Limb (tissue), 2 donors: Measurements from ENCODE around the gene FAM50B.

ENCODE experiments used
- DNase-seq, 2 donors: peaks; one replicate each; pipeline ENCODE4 v3.0.0-alpha.2; 2016; ENCODE audit errors: extremely low spot score in 2 of 2

Gene FAM50B

DNA sequence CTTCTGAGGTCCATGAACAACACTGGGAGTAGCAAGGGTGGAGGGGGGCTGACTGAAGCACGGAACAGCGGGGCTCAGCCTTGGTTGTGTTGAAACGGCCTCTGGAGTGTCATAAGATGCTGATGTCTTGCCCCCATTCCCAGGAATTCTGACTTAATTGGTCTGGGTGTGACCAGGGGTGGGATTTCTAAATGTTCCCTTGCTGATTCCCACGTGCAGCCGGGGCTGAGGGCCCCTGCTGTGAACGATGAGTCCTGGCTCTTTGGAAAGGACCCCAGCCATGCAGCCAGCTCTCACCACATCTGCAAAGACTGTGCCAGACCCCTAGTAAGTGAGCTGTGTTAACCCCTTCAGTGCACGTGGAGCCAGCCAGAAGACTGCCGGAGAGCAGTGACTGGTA, 28.6 kb upstream of the FAM50B start:
- DNase-seq = no peak

DNA sequence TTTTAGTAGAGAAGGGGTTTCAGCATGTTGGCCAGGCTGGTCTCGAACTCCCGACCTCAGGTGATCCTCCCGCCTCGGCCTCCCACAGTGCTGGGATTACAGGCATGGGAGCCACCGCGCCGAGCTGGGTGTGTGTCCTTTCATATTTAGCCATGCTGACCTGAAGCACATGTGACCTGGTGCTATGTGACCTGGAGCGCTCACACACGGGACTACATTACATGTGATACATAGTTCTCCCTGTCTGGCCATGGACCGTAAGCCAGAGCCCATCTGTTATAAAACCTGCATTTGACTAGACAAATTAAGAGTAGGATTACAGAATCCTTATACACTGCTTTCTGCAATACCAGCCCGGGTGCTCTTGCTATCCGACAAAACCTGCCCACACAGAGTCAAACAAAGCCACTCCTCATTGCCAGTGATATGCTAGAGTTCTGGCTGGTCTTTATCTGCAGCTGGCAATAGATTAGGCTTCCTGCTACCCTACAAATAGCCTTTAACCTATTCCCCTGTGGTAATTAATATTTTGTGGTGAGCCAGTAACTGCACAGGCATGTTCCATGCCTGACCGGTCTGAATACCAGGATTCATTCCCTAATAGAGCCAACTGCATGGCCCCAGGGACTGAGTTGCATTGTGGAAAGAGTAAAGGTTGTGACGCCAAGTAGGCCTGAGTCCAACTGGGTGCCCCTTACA, 26.3 kb upstream of the FAM50B start:
- DNase-seq = no peak

DNA sequence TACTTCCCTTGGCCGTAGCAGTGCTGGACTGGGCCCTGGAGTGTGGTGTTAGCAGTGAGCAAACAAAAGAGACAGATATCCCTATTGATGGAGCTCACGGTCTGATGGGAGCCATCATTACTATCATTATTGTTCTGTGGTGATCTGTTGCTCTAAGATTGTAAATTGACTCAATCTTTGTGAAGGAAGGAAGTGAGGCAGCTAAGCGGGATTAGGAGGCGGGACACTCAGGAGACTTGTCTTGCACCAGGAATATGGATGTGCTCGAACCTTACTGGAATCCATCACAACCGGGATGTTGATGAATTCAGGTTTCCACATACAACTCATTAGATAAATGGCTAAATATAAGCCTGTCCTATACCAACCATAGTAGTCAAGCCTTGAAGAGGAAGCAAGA, 25.5 kb upstream of the FAM50B start:
- DNase-seq = no peak

DNA sequence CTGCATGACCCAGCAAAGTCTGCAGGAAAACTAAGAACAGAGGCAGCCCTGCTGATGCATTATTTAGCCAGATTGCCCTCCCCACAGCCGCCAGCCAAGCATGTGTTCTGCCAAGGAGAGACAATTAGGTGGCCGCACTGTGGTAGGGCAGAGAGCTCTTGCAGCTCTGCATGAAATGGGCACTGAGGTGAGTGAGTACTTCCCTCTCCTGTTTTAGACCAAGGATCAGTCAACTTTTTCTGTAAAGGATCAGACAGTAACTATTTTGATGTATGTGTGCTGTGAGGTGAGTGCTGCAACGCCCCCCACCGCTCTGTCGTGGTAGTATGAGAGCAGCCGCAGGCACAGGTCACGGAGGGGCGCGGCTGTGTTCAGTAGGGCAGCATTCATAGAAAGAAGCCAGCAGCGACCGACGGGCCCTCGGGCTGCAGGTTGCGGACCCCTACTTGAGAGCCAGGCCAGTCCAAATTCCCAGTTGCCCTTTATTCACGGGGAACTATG, 23.8 kb upstream of the FAM50B start:
- DNase-seq = peak in 1 of 2 donors; percentile 66

DNA sequence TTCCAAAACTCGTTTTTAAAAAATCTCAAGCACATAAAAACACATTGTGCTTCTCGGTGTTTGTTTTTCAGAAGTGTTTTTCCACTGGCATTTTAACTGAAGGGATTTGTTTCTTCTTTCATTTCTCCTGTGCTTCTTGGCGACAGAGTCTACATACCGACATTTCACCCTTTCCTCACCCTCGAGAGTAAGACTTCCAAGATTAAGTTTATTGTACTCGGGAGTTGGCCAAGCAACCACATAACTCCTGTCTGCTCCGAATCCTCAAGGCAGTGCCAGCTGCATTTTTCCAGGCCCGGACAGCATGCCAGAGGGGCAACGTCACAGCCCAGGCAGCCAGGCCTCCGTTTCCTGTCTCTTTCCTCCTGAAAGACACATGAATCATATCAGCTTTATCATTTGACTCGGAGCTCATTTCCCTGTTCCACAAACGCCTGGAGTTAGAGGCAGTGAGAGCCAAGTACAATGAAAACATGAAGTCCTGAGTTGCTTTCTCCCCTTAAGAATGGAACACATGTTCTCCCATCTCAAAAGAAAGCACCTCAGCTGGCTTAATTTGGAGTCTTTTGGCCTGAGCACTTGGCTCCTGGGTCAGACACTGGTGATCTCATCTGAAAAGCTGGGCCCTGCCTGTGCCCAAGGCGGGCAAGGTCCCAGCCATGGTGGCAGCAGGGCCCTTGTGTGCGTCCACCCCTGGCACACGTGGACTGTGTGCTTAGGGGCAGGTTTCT, 23.2 kb upstream of the FAM50B start:
- peak; percentile 86 to 91 for DNase-seq

DNA sequence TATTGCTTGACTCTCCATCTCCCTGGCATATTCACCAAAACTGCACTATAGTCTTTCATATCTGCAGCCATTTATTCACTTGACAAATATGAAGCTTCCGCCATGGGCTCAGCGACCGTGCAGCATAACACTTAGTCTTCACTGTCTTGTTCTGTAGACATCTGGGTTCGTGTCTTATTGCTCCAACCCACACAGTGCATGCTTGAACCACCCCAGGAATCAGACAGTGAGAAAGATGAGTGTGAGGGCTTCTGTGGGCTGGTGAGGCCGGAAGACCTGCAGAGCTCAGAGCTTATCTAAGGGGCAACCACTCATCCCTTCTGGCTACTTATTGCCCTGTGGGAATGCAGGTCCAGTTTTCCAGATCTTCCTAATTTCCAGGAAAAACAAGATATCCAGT, 19.9 kb upstream of the FAM50B start:
- no peak for DNase-seq

DNA sequence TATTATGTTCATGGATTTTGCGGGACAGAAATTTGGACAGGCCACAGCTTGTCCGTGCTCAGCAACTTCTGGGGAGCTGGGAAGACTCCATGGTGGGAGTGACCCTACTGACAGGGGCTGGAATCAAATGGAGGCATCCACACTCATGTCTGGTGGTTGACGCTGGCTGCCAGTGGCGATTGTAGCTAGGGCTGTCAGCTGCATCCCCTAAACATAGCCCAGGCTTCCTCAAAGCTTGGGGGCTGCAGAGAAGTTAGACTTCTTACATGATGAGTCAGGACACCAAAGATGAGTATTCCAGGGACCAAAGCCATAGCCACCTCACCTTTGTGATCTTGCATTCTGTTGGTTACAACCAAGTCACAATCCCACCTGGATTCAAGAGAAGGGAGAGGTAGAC, 18.4 kb upstream of the FAM50B start:
- DNase-seq = no peak

DNA sequence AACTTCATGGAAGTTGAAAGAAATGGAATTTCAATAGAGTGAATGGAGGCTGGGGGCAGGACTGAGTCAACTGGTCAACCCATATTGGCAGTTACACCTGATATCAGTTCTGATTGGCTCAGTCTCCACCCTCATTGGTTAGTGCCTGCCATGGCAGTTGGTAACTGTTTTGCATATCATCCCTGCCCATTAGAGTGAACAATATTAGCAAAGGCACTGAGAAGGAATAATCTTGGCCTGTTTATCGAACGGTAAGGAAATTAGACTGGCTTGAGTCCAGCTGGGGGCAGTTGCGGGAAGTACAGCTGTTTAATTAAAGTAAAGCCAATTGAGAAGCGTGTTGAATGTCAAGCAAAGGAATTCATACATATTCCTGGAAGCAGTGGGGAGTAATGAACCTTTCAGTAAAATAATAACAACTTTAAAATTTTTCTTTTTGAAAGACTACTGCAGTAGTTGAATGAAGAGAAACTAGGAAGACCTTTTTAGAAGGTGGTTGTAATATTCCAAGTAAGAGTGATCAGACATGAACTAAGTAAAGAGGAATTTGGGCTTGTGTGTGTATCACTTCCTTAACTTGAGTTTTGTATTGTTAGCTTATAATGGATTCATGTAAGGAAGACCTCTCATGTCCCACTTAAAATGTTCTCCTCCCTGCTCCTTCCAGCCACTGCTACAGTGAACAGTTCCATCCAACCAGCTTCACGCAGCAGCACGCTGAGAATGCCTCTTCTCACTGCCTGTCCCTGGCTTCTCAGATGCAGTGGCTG, 17.2 kb upstream of the FAM50B start:
- no peak for DNase-seq

DNA sequence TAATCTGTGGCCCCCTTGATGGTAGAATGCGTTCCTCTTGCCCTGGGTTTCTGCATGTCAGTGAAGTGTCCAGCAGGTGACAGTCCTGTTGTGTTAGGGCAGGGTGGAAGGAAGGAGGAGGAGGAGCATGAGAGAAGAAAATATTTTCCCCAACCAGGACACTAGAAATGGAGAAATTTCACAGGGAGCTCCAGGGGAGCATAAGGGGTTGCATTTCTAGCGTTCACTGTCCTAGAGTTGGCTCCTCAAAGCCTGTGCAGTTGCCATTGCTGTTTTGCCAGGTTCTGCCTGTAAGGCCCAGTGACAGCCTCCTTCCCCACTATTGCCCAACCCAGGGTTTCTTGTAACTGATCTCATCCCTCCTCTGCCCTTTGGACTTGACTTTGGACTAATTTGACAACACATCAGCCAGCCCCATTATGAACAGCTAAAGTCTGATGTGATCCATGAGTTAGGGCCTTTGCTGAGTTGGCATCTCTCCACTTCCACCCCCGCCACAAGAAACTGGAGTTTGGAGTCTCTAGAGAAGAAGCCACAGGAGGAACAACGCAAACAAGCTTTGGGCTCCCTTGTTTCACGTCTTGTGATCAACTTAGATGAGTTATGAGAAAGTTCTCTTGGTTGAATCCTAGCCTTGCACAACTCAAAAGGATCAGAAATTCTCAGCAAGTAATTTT, 14.0 kb upstream of the FAM50B start:
- no peak for DNase-seq

DNA sequence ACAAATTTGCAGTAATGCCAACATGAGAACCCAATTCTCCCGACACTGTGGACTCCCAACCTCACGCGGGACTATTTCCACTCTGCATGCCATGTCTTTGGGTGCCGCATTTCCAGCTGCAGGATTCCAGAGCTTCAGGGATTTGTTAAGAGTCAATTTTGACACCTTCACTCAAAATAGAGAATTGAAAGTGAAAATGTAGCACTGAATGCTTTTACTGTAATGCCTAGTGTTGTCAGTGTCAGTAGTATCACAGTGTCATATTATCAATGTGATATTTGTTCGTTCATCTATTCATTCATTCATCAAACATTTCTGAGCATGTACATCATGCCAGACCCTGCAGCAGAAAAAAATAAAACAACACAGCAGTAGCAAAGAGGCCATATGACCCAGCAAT, 13.4 kb upstream of the FAM50B start:
- no peak for DNase-seq

DNA sequence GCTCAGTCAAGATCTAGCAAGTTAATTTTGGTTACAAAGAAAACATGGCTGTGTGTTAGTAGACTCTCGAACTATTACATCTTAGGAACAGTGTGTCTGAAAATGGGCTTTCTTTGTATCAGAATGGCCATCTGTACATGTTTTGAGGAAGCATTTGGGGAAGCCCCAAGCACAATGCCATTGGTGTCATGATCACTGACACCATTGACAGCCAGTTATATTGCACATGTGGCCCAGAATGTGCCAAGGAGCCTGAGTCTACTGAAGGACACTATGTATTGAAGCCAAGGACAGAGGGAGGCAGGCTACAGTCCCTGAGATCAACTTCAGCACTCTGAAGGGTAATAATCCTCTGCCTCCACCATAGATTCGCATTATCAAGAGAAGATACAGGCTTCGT, 12.6 kb upstream of the FAM50B start:
- DNase-seq = no peak

DNA sequence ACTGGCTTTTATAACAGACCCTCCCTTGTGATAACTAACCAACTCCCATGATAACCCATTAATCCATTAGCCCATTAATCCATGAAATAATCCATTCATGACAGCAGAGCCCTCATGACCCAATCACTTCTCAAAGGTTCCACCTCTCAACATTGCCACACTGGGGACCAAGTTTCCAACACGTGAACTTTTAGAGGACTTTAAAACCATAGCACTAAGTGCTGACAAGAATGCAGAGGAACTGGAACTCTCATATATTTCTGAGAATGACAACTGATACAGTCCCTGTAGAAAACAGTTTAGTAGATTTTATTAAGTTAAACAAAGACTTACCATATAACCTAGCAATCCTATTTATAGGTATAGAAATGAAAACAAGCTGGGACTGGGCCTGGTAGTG, 11.4 kb upstream of the FAM50B start:
- DNase-seq = no peak

DNA sequence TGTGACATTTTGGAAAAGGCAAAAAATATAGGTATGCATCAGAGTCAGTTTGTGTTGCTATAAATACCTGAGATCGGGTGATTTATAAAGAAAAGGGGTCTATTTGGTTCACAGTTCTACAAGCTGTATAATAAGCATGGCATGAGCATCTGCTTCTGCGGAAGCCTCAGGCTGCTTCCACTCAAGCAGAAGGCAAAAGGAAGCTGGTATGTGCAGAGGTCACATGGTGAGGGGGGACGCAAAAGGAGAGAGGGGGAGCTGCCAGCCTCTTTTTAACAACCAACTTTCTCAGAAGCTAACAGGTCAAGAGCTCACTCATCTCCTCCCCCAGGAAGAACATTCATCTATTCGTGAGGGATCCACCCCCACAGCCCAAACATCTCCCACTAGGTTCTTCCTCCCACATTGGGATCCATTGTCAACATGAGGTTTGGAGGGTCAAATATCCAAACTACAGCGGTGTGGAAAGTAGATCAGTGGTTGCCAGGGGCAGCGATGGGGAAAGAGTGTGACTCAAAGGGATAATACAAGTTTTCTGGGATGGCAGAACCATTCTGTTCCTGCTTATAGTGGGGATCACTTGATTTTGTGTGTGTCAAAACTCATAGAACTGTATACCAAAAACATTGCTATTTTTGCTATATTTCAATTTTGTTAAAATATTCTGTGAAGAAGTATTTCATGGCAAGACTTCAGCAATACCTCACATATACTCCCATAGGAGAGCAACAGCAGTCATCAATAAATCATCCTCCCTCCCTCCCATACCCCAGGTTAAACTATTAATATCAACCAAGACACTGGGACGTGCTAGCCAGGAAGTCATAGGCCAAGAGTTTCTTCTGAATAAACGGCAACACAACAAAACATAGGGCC, 9.9 kb upstream of the FAM50B start:
- no peak for DNase-seq

DNA sequence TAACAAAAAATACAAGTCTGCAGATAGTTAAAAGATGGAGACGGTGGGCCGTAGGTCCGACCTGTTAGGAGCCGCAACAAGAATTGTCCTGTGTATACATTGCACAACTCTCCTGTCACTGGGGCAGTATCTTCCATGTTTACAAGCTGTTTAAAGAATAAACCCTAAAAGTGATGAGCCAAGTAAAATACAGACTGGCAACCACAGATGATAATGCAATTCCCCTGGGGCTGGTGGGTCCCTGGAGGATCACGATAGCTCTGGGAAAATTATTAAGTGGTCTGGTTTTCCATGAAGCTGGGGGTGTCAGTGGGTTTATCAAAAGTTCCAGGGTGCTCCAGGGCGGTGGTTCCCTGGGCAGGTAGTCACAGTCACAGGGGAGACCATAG, 8.1 kb upstream of the FAM50B start:
- DNase-seq = no peak

DNA sequence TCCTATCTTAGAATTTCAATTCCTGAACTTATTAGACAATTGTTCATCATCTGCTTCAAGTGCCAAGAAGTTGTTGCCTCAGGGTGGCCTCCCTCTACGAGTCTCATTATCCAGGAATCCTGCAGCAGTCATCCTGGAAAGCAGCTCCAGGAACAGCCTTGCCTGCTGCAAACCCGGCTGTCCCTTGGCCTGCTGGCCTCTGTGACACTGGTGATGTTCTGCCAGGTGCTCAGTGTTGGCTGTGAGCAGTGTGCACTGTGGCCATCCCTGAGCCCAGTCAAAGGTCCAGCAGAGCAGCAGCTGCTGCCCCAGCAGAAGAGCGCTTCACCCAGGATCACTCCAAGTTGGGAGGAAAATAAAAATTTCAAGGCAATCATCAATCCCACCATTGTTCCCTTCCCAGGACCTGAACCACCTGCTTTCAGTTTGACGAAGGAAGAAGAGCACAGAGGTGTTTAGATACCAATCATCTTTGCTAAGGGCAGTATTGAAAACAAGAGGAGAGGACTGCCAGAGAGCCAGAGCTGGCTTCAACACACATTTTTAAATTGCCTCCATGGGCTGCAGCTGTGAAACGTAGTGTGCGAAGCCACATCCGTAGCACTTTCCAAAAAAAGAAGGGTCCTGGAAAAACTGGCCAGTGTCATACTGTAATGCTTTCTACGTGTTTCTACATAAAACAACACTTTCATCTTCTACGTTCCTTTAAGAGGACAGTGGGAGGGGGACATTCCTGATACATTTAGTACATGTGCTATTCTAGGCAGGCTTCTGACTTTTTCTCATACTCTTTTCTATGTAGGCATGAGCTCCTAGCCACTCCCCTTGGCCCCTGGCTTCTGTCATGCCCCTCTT, 7.2 kb upstream of the FAM50B start:
- no peak for DNase-seq

DNA sequence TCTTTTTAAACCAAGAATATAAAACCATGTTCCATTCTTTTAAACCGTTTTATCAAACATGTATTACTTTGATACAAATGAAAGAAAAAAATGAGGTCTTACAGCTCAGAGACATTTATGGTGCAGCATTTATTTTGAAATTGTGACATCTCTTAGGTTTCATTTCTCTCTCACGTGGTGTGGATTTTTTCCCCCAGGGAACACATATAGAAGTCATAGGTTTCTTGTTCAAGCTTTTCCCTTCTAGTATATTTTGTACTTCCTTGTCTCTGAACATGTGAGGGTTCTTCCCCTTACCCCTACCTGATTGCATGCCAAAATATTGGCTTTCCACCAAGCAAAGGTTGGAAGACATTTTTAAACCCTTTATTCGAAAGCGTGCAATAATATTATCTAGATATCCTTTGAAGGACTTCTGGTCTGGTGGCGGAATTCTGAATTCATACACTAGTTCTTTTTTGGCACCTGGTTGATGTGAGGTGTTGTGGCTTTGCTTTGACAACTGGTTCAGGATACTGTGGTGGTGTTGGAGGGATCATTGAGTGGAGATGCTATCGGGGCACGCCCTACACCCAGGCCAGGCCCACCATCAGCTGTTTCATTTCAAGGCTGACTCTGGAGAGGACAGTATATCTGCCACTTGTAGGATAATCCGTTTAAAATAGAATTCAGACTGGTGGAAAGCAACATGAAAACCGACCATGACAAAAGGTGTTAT, 5.6 kb upstream of the FAM50B start:
- no peak for DNase-seq

DNA sequence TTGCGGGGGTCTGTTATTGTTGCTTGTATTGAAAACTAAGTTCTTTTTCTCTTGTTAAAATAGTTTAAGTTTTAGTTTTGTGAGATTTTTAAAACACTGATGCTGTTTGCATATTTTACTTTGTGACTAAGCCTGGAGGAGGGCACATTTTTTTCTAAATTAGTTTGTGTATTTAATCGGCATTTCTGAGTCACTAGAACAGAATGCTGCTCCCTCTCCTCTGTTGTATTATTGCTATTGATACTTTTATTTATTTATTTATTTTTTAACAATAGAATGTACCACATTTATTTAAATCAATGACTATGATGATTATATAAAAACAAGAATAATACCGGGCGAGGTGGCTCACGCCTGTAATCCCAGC, 5.1 kb upstream of the FAM50B start:
- no peak for DNase-seq

DNA sequence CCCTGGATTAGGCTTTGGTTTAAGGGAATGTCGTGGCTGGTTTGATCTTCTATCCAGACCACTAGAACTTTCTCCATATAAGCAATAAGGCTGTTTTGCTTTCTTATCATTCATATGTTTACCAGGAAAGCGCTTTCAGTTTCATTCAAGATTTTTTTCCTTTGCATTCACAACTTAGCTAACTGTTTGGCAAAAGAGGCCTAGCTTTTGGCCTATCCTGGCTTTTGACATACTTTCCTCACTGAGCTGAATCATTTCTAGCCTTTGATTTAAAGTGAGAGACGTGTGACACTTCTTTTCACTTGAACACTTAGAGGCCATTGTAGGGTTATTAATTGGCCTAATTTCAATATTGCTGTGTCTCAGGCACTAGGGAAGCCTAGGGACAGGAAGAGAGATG, 1.7 kb upstream of the FAM50B start:
- no peak for DNase-seq

DNA sequence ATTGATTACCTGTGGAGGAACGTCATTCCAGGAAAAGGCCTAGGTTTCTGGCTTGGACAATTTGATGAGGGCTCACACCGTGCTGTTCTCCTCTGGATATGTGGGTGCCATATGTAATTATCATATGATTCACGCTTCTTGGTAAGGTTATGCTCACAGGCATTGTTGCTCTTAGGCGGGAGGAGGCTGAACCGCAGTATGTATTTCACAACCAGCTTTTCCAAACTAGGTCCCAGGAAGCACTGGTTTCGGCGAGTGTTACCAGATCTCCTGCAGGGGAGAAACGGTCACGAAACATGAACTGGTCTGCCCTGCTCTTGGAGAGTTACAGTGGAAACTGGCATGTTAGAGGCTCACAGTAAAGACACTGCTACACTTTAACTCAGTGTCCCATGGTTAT, 793 bp upstream of the FAM50B start:
- DNase-seq = no peak
